ENCODE data around the gene POLR1A. TPM values are rescaled to one million over a fixed set of nuclear protein-coding genes. Genes with fewer than 3 reads are reported as not detected.

The POLR1A gene
- polyA plus RNA-seq, 4 donors = 1.4 to 12.6 (median 5.4) TPM

DNA sequence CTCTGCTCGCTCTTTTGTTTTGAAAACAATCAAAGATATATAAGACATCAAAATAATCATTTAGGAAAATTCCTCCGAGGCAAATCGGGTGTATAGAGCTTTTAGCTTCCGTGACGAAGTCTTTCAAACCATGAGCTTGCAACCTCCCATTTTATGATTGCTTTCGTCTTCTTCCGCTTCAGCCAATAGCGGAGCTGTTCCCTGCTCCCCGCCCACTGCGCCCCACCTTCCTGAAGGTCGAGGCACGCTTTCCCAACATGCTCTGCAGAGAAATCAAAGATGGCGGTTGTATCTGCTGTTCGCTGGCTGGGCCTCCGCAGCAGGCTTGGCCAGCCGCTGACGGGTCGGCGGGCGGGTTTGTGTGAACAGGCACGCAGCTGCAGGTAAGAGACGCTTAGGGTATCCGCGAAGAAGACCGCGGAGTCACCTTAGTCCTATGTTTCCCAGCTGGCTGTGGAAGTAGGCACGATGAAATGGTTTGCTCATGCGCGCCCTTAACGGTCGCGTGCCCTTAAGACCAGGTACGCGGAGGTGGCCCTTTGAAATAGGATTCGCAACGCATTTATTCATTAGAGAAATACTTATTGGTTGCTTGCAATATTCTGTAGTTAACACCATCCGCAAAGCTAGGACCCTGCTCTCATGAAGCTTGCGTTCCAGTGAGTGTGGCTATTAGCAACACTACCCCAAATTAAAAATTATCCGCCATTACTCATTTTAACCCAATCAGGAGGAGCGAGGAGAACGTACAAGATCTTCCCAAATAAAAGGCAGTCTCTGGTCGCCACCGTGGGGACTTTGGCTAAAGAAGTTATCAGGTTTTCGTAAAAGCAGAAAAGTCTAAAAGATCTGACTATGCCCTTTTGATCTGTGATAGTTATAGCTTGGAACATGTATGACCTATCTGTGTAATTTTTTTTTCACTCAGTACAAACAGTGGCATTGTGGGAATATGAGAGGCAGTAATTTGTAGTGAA lies 571 bp upstream of the POLR1A start, which contains the start of gene PTCD3:
Gene PTCD3, plus strand, starts transcription at position 267 of the 977 bp plus-strand sequence. Its CDS starts 13 bp downstream, at position 280.
- DNase-seq (peak; percentile 97), FAIRE-seq (no peak)
- Histone ChIP-seq H3K27ac (ENCODE audit: low read depth in 1 of 3, low read length in 2 of 3) (peak within 1 kb of the TSS; percentile 42 to 84 (median 64)), H3K4me3 (ENCODE audit: low read depth in 1 of 3, low read length in 3 of 3) (peak within 1 kb of the TSS; percentile 66 to 98 (median 94)), H3K9me3 (ENCODE audit: control insufficient read depth in 2 of 2, insufficient read depth in 1 of 2, low read depth in 1 of 2, low read length in 1 of 2) (no peaks in the 10 kb centered on the region), H3K36me3 (ENCODE audit: control insufficient read depth in 3 of 3, insufficient read depth in 2 of 3, low read depth in 1 of 3, low read length in 3 of 3) (peaks cover 0 to 7% (median 5%) of the 10 kb centered on the region in 3 donors), H3K4me1 (ENCODE audit: control insufficient read depth in 3 of 3, insufficient read depth in 2 of 3, low read depth in 1 of 3, low read length in 2 of 3) (peaks cover 0 to 7% (median 6%) of the 10 kb centered on the region in 3 donors), H3K27me3 (ENCODE audit: control insufficient read depth in 3 of 3, insufficient read depth in 3 of 3, low read length in 3 of 3) (no peaks in the 10 kb centered on the region)
- WGBS, 3 donors = 0% methylated on average over 44 of the region's 44 CpGs

DNA sequence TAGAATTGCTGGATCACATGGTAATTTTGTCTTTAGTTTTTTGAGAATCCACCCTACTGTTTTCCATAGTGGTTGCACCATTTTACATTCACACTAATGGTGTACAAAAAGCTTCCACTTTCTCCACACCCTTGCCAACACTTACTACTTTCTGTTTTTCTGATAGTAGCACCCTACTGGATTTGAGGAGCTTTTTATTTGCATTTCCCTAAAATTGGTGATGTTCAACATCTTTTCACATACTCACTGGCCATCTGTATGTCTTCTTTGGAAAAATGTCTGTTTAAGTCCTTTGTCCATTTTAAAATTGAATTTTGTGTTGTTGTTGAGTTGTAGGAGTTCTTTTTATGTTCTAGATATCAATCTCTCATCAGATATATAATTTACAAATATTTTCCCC lies 3.5 kb downstream of the POLR1A start:
- peaks cover 3 to 20% (median 8%) of the 10 kb centered on the region in 3 donors for H3K36me3 ChIP-seq (ENCODE audit: control insufficient read depth in 3 of 3, insufficient read depth in 2 of 3, low read depth in 1 of 3, low read length in 3 of 3)

DNA sequence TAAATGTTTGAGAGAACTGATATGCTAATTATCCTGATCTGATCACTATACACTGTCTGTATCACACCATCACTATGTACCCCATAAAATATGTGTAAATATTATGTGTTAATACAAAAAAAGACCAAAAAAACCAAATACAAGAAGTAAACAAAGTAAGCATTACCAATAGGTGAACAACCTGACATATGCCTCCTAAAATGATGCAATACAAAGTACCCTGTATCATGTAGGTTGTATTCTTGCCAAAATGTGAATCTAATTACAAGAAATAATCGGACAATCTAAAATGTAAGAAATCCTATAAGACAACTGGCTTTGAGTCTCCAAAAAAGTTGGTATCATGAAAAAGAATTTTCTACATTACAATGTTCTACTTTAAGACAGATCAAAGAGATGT lies 7.8 kb downstream of the POLR1A start:
- WGBS, 3 donors = 89 to 96% (median 90%) methylated on average over 1 of the region's 1 CpG
- H3K36me3 ChIP-seq (ENCODE audit: control insufficient read depth in 3 of 3, insufficient read depth in 2 of 3, low read depth in 1 of 3, low read length in 3 of 3) = peaks cover 6 to 27% (median 17%) of the 10 kb centered on the region in 3 donors
- H3K27ac ChIP-seq (ENCODE audit: low read depth in 1 of 3, low read length in 2 of 3) = no peak overlapping the region
- no peak overlapping the region for H3K4me3 ChIP-seq (ENCODE audit: low read depth in 1 of 3, low read length in 3 of 3)
- no peaks in the 10 kb centered on the region for H3K4me1 ChIP-seq (ENCODE audit: control insufficient read depth in 3 of 3, insufficient read depth in 2 of 3, low read depth in 1 of 3, low read length in 2 of 3)
- no peak for DNase-seq
- no peaks in the 10 kb centered on the region for H3K9me3 ChIP-seq (ENCODE audit: control insufficient read depth in 2 of 2, insufficient read depth in 1 of 2, low read depth in 1 of 2, low read length in 1 of 2)
- no peaks in the 10 kb centered on the region for H3K27me3 ChIP-seq (ENCODE audit: control insufficient read depth in 3 of 3, insufficient read depth in 3 of 3, low read length in 3 of 3)
- FAIRE-seq = no peak

More for the DNA sequence above, 3.5 kb downstream of the POLR1A start:
- DNase-seq (no peak), FAIRE-seq (no peak)
- H3K4me1 ChIP-seq (ENCODE audit: control insufficient read depth in 3 of 3, insufficient read depth in 2 of 3, low read depth in 1 of 3, low read length in 2 of 3) = peaks cover 0 to 3% (median 2%) of the 10 kb centered on the region in 3 donors
- no peak overlapping the region for H3K27ac ChIP-seq (ENCODE audit: low read depth in 1 of 3, low read length in 2 of 3)
- H3K27me3 ChIP-seq (ENCODE audit: control insufficient read depth in 3 of 3, insufficient read depth in 3 of 3, low read length in 3 of 3) = no peaks in the 10 kb centered on the region
- no peak overlapping the region for H3K4me3 ChIP-seq (ENCODE audit: low read depth in 1 of 3, low read length in 3 of 3)
- H3K9me3 ChIP-seq (ENCODE audit: control insufficient read depth in 2 of 2, insufficient read depth in 1 of 2, low read depth in 1 of 2, low read length in 1 of 2) = no peaks in the 10 kb centered on the region

DNA sequence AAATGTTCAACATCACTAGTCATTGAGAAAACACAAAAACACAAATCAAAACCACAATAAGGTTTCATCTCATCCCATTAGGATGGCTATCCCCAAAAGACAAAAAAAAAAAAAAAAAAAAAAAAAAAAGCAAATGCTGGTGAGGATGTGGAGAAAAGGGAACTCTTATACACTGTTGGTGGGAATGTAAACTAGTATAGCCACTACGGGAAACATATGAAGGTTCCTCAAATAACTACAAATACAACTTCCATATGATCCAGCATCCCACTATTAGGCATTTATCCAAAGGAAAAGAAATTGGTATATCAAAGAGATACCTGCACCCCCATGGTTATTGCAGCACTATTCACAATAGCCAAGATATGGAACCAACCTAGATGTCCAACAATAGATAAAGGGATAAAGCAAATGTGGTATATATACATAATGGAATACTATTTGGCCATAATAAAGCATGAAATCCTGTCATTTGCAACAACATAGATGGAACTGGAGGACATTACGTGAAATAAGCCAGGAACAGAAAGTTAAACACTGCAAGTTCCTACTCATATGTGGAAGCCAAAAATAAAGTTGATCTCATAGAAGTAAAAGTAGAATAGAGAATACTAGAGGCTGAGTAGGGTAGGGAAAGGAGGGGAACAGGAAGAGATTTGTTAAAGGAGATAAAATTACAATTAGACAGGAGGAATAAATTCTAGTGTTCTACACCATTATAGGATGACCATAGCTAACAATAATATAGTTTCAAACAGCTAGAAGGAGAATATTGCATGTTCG lies 8.4 kb downstream of the POLR1A start:
- H3K9me3 ChIP-seq (ENCODE audit: control insufficient read depth in 2 of 2, insufficient read depth in 1 of 2, low read depth in 1 of 2, low read length in 1 of 2) = no peaks in the 10 kb centered on the region
- H3K27ac ChIP-seq (ENCODE audit: low read depth in 1 of 3, low read length in 2 of 3) = no peak overlapping the region
- no peaks in the 10 kb centered on the region for H3K4me1 ChIP-seq (ENCODE audit: control insufficient read depth in 3 of 3, insufficient read depth in 2 of 3, low read depth in 1 of 3, low read length in 2 of 3)
- FAIRE-seq (no peak), DNase-seq (no peak)
- H3K4me3 ChIP-seq (ENCODE audit: low read depth in 1 of 3, low read length in 3 of 3) = no peak overlapping the region
- WGBS, 3 donors = 95 to 99% (median 97%) methylated on average over 3 of the region's 3 CpGs
- no peaks in the 10 kb centered on the region for H3K27me3 ChIP-seq (ENCODE audit: control insufficient read depth in 3 of 3, insufficient read depth in 3 of 3, low read length in 3 of 3)
- peaks cover 6 to 28% (median 17%) of the 10 kb centered on the region in 3 donors for H3K36me3 ChIP-seq (ENCODE audit: control insufficient read depth in 3 of 3, insufficient read depth in 2 of 3, low read depth in 1 of 3, low read length in 3 of 3)

DNA sequence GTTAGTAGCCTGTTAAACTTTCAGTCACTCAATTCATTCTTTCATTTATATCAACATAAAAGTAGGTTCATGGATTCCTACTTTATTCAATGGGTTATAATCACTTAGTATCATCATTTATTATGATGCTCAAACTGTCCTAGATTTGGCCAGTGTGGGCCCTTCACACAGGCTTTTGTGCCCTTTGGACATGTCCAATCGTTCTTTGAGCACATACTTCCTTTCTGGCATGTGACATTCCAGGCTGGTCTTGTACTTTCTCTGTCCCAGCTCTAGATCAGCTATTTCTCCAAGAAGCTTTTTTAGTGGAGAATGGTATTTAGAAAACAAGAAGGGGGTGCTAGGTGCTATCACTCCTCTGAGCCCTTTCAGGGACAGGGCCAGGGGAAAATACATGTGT lies 11.5 kb downstream of the POLR1A start:
- no peak overlapping the region for H3K4me3 ChIP-seq (ENCODE audit: low read depth in 1 of 3, low read length in 3 of 3)
- H3K36me3 ChIP-seq (ENCODE audit: control insufficient read depth in 3 of 3, insufficient read depth in 2 of 3, low read depth in 1 of 3, low read length in 3 of 3) = peaks cover 5 to 33% (median 15%) of the 10 kb centered on the region in 3 donors
- no peaks in the 10 kb centered on the region for H3K4me1 ChIP-seq (ENCODE audit: control insufficient read depth in 3 of 3, insufficient read depth in 2 of 3, low read depth in 1 of 3, low read length in 2 of 3)
- no peaks in the 10 kb centered on the region for H3K9me3 ChIP-seq (ENCODE audit: control insufficient read depth in 2 of 2, insufficient read depth in 1 of 2, low read depth in 1 of 2, low read length in 1 of 2)
- H3K27ac ChIP-seq (ENCODE audit: low read depth in 1 of 3, low read length in 2 of 3) = no peak overlapping the region
- DNase-seq (no peak), FAIRE-seq (no peak)
- WGBS, 3 donors = 28 to 59% (median 31%) methylated on average over 1 of the region's 1 CpG
- H3K27me3 ChIP-seq (ENCODE audit: control insufficient read depth in 3 of 3, insufficient read depth in 3 of 3, low read length in 3 of 3) = no peaks in the 10 kb centered on the region

DNA sequence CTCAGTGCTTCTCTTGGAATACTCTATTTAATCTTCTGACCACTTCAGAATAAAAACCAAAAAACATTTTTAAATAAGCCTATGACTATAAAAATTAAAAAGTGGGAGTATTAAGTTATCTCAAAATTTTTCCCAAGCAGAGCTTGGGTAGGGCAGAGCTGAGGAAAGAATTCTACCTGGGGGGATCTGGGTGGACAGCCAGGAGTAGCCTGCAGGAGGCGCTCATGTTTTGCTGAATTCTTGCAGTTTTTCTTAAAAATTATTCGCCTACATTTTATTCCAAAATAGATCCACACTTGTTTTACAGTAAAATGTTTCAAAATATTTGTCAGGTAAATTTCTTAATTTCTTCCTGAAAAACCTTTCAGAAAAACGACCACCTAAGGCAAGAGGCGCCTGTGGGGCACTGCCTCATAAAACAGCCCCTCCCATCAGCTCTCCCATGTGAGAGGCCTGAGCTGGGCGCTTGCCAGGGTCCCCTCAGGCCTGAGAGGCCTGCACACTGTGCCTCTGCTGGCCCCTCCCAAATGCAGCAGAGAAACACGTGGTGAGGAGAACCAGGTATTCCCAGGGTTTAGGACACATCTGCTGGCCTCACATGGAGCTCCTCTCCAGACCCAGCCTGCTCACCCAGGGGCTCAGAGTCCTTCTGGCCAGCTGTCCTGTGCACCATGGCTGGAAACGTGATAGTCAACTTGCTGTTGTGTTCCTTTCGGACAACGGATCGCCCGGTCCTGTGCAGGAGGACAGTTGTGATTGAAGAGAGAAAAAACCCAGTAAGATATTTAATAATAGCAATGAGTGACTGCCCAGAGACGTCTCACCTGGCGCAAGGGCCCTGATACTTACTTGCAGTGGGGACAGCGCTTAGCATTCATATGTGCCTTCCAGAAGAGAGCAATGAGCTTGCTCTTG lies 17.5 kb downstream of the POLR1A start:
- H3K36me3 ChIP-seq (ENCODE audit: control insufficient read depth in 3 of 3, insufficient read depth in 2 of 3, low read depth in 1 of 3, low read length in 3 of 3) = peaks cover 9 to 47% (median 14%) of the 10 kb centered on the region in 3 donors
- FAIRE-seq (no peak), DNase-seq (no peak)
- H3K27ac ChIP-seq (ENCODE audit: low read depth in 1 of 3, low read length in 2 of 3) = no peak overlapping the region
- no peaks in the 10 kb centered on the region for H3K27me3 ChIP-seq (ENCODE audit: control insufficient read depth in 3 of 3, insufficient read depth in 3 of 3, low read length in 3 of 3)
- H3K9me3 ChIP-seq (ENCODE audit: control insufficient read depth in 2 of 2, insufficient read depth in 1 of 2, low read depth in 1 of 2, low read length in 1 of 2) = no peaks in the 10 kb centered on the region
- H3K4me3 ChIP-seq (ENCODE audit: low read depth in 1 of 3, low read length in 3 of 3) = no peak overlapping the region
- no peaks in the 10 kb centered on the region for H3K4me1 ChIP-seq (ENCODE audit: control insufficient read depth in 3 of 3, insufficient read depth in 2 of 3, low read depth in 1 of 3, low read length in 2 of 3)
- 85 to 90% (median 86%) methylated on average over 14 of the region's 14 CpGs for WGBS, 3 donors

DNA sequence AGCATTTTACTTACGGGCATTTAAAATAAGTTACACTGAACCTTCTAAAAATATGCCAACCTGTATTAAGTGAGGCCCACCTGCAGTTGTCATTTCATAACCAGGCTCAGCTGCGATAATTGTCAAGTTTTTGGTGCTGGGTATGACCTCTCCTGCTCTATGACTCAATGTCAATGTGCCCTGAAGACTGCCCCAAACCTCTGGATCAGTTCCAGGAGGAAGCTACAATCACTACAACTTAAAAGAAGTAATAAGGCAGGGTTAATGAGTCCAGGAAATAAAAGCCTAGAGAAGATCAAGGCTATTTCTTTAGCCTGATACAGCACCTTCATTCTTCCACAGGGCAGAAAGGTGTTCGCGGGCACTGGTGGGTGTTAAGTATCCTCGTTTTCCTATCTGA lies 22.9 kb downstream of the POLR1A start:
- no peaks in the 10 kb centered on the region for H3K27me3 ChIP-seq (ENCODE audit: control insufficient read depth in 3 of 3, insufficient read depth in 3 of 3, low read length in 3 of 3)
- no peak overlapping the region for H3K4me3 ChIP-seq (ENCODE audit: low read depth in 1 of 3, low read length in 3 of 3)
- WGBS, 3 donors = 64 to 68% (median 67%) methylated on average over 5 of the region's 5 CpGs
- DNase-seq = peak; percentile 16 to 61
- no peak for FAIRE-seq
- H3K27ac ChIP-seq (ENCODE audit: low read depth in 1 of 3, low read length in 2 of 3) = peak overlapping the region in 1 of 3 donors; percentile 24
- H3K4me1 ChIP-seq (ENCODE audit: control insufficient read depth in 3 of 3, insufficient read depth in 2 of 3, low read depth in 1 of 3, low read length in 2 of 3) = peaks cover 0 to 22% (median 0%) of the 10 kb centered on the region in 3 donors
- H3K9me3 ChIP-seq (ENCODE audit: control insufficient read depth in 2 of 2, insufficient read depth in 1 of 2, low read depth in 1 of 2, low read length in 1 of 2) = no peaks in the 10 kb centered on the region
- H3K36me3 ChIP-seq (ENCODE audit: control insufficient read depth in 3 of 3, insufficient read depth in 2 of 3, low read depth in 1 of 3, low read length in 3 of 3) = peaks cover 0 to 41% (median 2%) of the 10 kb centered on the region in 3 donors

All from small intestine (tissue), 7 donors.